SK-N-SH treated with all-trans-retinoic acid at 6 μM for 48 hours (cell line): ENCODE results near the gene KANK2.

Source experiments
- ISL1 ChIP-seq: fragments of 250-450 bp; sonication (Bioruptor Pico); IDR thresholded peaks from 2 replicates; pipeline ENCODE4 v2.1.2; 2022; ENCODE audit warnings: mild to moderate bottlenecking, moderate library complexity
- PATZ1 ChIP-seq: fragments of 250-450 bp; sonication (Bioruptor Pico); IDR thresholded peaks from 2 replicates; pipeline ENCODE4 v1.8.0; 2020; ENCODE audit warnings: mild to moderate bottlenecking, moderate library complexity, borderline replicate concordance
- RARB ChIP-seq: fragments of 250-450 bp; sonication (Bioruptor Pico); IDR thresholded peaks from 2 replicates; pipeline ENCODE4 v1.8.0; 2021; ENCODE audit warnings: mild to moderate bottlenecking, moderate library complexity
- ZFP3 ChIP-seq: fragments of 250-450 bp; sonication (Bioruptor Pico); IDR thresholded peaks from 2 replicates; pipeline ENCODE4 v1.5.0; 2020; ENCODE audit warnings: mild to moderate bottlenecking, moderate library complexity
- ZFP30 ChIP-seq: fragments of 450-650 bp; formaldehyde crosslinking; IDR thresholded peaks from 2 replicates; pipeline ENCODE4 v1.5.0; 2022; ENCODE audit warnings: mild to moderate bottlenecking, moderate library complexity

GRCh38 chr19:11194173-11194572 is 3.2 kb downstream of the KANK2 start:
- no peak for TF ChIP-seq ISL1 (CRISPR knock-in tag)
- no peak for TF ChIP-seq PATZ1 (CRISPR knock-in tag)
- TF ChIP-seq ZFP3 (CRISPR knock-in tag) = no peak
- no peak for TF ChIP-seq ZFP30 (CRISPR knock-in tag)
- no peak for TF ChIP-seq RARB (CRISPR knock-in tag)
